ENCODE measurements around the gene PPP1R12C. TPM values are rescaled to one million over a fixed set of nuclear protein-coding genes. Genes with fewer than 3 reads are reported as not detected.

PPP1R12C gene
- total and polyA plus RNA-seq, 3 donors from 2014 or later, result 184 to 220 (median 206) TPM

- Histone ChIP-seq H3K9me3 (no peaks in the 10 kb centered on the region), H3K36me3 (ENCODE audit: low read depth, missing control alignments) (no peaks in the 10 kb centered on the region), H3K4me1 (peaks cover 12% of the 10 kb centered on the region), H3K4me3 (peak overlapping the region in 1 of 2 donors; percentile 37), H3K27ac (no peak overlapping the region), H3K27me3 (no peaks in the 10 kb centered on the region)
- DNase-seq, result no peak
- 9 to 13% methylated on average over 10 to 13 of the region's 22 CpGs for WGBS, 2 donors
- intact Hi-C loops (cut with DNase I; ENCODE audit: low total_unique reads), result no loop called here
- TF ChIP-seq CTCF (IDR thresholded peaks at IDR 0.05) (no peak), POLR2A (IDR thresholded peaks at IDR 0.05) (no peak)
Measured at GRCh38 chr19:55081770-55082019, 35.7 kb downstream of the PPP1R12C start.

- WGBS, 2 donors, result 1% methylated on average over 33 to 54 of the region's 60 CpGs
- DNase-seq, result peak; percentile 82
- intact Hi-C loops (cut with DNase I; ENCODE audit: low total_unique reads), result no loop called here
- Histone ChIP-seq H3K27ac (no peak overlapping the region), H3K4me3 (peak overlapping the region; percentile 10 to 37), H3K9me3 (no peaks in the 10 kb centered on the region), H3K27me3 (no peaks in the 10 kb centered on the region), H3K4me1 (peaks cover 7% of the 10 kb centered on the region), H3K36me3 (ENCODE audit: low read depth, missing control alignments) (no peaks in the 10 kb centered on the region)
- no peak for TF ChIP-seq POLR2A (IDR thresholded peaks at IDR 0.05)
- no peak for TF ChIP-seq CTCF (IDR thresholded peaks at IDR 0.05)
Measured at GRCh38 chr19:55080968-55081769, 36.3 kb downstream of the PPP1R12C start.

- no peak for TF ChIP-seq POLR2A (IDR thresholded peaks at IDR 0.05)
- no peak for TF ChIP-seq CTCF (IDR thresholded peaks at IDR 0.05)
- DNase-seq, result peak; percentile 73
- Histone ChIP-seq H3K9me3 (no peaks in the 10 kb centered on the region), H3K27ac (no peak overlapping the region), H3K36me3 (ENCODE audit: low read depth, missing control alignments) (no peaks in the 10 kb centered on the region), H3K27me3 (no peaks in the 10 kb centered on the region), H3K4me3 (peak overlapping the region; percentile 10 to 37), H3K4me1 (peaks cover 6% of the 10 kb centered on the region)
- intact Hi-C loops (cut with DNase I; ENCODE audit: low total_unique reads), result no loop called here
- 2 to 4% methylated on average over 42 to 46 of the region's 55 CpGs for WGBS, 2 donors
Measured at GRCh38 chr19:55080121-55080967, 37.1 kb downstream of the PPP1R12C start.

GRCh38 chr19:55079400-55080038 is 37.9 kb downstream of the PPP1R12C start:
- no peak for TF ChIP-seq POLR2A (IDR thresholded peaks at IDR 0.05)
- TF ChIP-seq CTCF (IDR thresholded peaks at IDR 0.05), result no peak
- peak overlapping the region in 1 of 2 donors; percentile 10 for H3K4me3 ChIP-seq
- H3K9me3 ChIP-seq, result no peaks in the 10 kb centered on the region
- 52 to 56% methylated on average over 16 to 17 of the region's 19 CpGs for WGBS, 2 donors
- no peak overlapping the region for H3K27ac ChIP-seq
- no peaks in the 10 kb centered on the region for H3K36me3 ChIP-seq (ENCODE audit: low read depth, missing control alignments)
- peaks cover 6% of the 10 kb centered on the region for H3K4me1 ChIP-seq
- no peaks in the 10 kb centered on the region for H3K27me3 ChIP-seq
- no peak for DNase-seq
- intact Hi-C loops (cut with DNase I; ENCODE audit: low total_unique reads), result no loop called here

Measured in testis (tissue), 3 donors.